ENCODE measurements around the gene ECI1. TPM values are rescaled to one million over a fixed set of nuclear protein-coding genes. Genes with fewer than 3 reads are reported as not detected.

The ECI1 gene
- 47.7 TPM for polyA plus RNA-seq (2013, experiment 1 of 2; ENCODE audit: insufficient read length)
- polyA plus RNA-seq (2013, experiment 2 of 2; ENCODE audit: insufficient read length), result 45.8 TPM

GRCh38 chr16:2251296-2252111 lies at the start of gene ECI1:
Gene ECI1 (minus strand): TSS chr16:2251587. CDS start chr16:2251566, 21 bp downstream.
- peak; percentile 94 for DNase-seq

GRCh38 chr16:2299915-2300192 lies 48.5 kb upstream of the ECI1 start:
- DNase-seq, result no peak

GRCh38 chr16:2299121-2299914 lies 47.9 kb upstream of the ECI1 start:
- DNase-seq, result no peak

- no peak for DNase-seq
These were observed 47.2 kb upstream of the ECI1 start for GRCh38 chr16:2298621-2299020.

- no peak for DNase-seq
These were observed 46.1 kb upstream of the ECI1 start for GRCh38 chr16:2297506-2297860.

GRCh38 chr16:2296661-2297505 lies 45.5 kb upstream of the ECI1 start:
- DNase-seq, result peak; percentile 14

GRCh38 chr16:2295056-2295798 lies 43.8 kb upstream of the ECI1 start:
- no peak for DNase-seq

GRCh38 chr16:2292221-2292620 lies 40.8 kb upstream of the ECI1 start:
- DNase-seq, result no peak

GRCh38 chr16:2289282-2289681 lies 37.9 kb upstream of the ECI1 start:
- no peak for DNase-seq

- no peak for DNase-seq
These were observed 37.3 kb upstream of the ECI1 start for GRCh38 chr16:2288726-2289125.

- no peak for DNase-seq
These were observed 36.6 kb upstream of the ECI1 start for GRCh38 chr16:2287916-2288547.

GRCh38 chr16:2286550-2286949 lies 35.2 kb upstream of the ECI1 start:
- DNase-seq, result no peak

GRCh38 chr16:2285731-2286191 lies 34.4 kb upstream of the ECI1 start:
- DNase-seq, result no peak

GRCh38 chr16:2284797-2285576 lies 33.6 kb upstream of the ECI1 start:
- no peak for DNase-seq

GRCh38 chr16:2284001-2284770 lies 32.8 kb upstream of the ECI1 start:
- DNase-seq, result no peak

- no peak for DNase-seq
These were observed 31.6 kb upstream of the ECI1 start for GRCh38 chr16:2282866-2283555.

- no peak for DNase-seq
These were observed 30.9 kb upstream of the ECI1 start for GRCh38 chr16:2282262-2282661.

- DNase-seq, result no peak
These were observed 29.7 kb upstream of the ECI1 start for GRCh38 chr16:2280981-2281542.

GRCh38 chr16:2280461-2280860 lies 29.1 kb upstream of the ECI1 start:
- DNase-seq, result no peak

All from fibroblast of skin of scalp (primary cell).